Upper lobe of left lung (tissue), 4 donors: Measurements from ENCODE around the gene ARID4B.

Experiments used
- CTCF ChIP-seq, 6 experiments: fragments of 450-650 bp in 4 of 6; fragments of 200-600 bp in 2 of 6; sonication (generic) in 2 of 6; IDR thresholded peaks; one replicate each; pipeline ENCODE4 v1.5.1; 2016 to 2019; ENCODE audit warnings: antibody characterized with exemption in 6 of 6
- POLR2A ChIP-seq, 4 donors: fragments of 450-650 bp; IDR thresholded peaks; one replicate each; pipeline ENCODE4 v1.5.1; 2016 to 2017; ENCODE audit warnings: antibody characterized with exemption in 4 of 4, mild to moderate bottlenecking in 2 of 4

- TF ChIP-seq CTCF (IDR thresholded peaks at IDR 0.05) (no peak), POLR2A (IDR thresholded peaks at IDR 0.05) (no peak)
Observed at GRCh38 chr1:235142991-235143390, 185.0 kb downstream of the ARID4B start.
